ENCODE measurements around the gene KRTAP4-16. TPM values are rescaled to one million over a fixed set of nuclear protein-coding genes. Genes with fewer than 3 reads are reported as not detected.
"Not testable (repeated sequence)": the region's sequence is repeated elsewhere in the genome, so short reads cannot be mapped to it uniquely, and the experiment has no call there.

KRTAP4-16 gene
- total and polyA plus RNA-seq, 7 donors = not detected

DNA sequence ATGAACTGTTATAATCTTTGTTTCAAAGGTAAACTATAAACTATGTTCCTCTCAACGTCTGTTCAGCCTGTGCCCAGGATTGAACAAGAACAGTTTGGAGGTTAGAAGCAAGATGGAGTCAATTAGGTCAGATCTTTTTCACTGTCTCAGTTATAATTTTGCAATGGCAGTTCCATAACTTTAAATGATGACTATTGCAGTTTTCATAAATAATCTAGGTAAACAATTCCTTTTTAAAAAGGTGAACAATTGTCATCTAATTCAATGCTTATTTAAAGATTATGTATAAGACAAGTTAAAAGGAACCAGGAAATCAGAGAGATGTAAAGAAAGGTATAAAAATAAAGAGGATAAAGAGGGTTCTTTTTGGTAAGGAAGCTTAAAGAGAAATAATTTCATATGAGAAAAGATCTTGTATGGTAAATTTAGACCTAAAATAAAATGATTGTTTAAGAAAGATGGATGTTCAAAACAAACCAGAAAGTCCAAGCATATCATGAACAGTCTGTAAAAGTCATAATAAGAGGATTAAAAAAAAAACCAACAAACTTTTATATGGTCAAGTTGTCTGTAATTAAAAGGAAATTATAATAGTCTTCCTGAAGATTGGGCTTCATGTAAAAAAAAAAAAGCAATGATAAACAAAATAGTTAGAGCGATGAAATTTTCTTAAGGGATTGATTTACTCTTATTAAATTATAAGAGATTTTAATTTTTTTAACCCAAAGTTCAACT lies 9.3 kb upstream of the KRTAP4-16 start:
- no peaks in the 10 kb centered on the region for H3K36me3 ChIP-seq (ENCODE audit: insufficient read depth in 1 of 2, low read depth in 1 of 2)
- 75 to 90% (median 79%) methylated on average over 2 of the region's 2 CpGs for WGBS, 3 donors
- intact Hi-C loops (cut with DNase I) = no loop called here

DNA sequence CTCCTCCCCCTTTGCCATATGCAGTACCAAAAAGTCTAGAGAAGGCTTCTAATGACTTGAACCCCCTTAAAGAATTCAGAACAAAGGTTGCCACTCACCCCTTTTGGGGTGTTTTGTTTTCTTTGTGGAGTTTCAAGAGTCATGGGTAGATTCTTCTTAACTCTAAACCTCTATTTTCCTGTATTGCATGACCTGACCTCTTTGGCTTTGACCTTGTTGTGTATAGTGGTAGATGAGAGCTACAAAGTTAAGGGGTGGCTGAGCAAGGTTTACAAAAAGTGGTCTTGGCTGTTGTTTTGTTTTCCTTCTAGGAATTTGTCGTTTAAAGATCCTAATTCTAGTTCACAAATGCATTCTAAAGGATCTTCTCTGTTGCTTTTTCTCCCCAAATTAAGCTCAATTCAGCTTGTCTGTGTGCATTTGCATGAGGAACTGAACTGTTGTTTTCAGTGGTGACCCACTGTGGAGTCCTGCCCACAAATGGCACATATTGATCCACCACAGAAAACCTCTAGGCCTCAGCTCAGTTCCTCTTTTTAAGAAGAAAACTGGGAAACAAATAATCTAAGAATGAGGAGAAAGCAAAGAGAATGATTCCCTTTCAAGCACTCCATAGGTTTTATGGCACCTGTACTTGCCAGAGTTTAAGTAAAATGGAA lies 6.8 kb upstream of the KRTAP4-16 start:
- H3K4me1 ChIP-seq; H3K9me3 ChIP-seq; ATAC-seq; H3K27ac ChIP-seq; H3K4me3 ChIP-seq; DNase-seq; H3K36me3 ChIP-seq (ENCODE audit: insufficient read depth in 1 of 2, low read depth in 1 of 2); intact Hi-C loops (cut with DNase I): not testable (repeated sequence)
- 0 to 36% (median 31%) methylated on average over 1 of the region's 1 CpG for WGBS, 3 donors
- peaks cover 0 to 13% (median 0%) of the 10 kb centered on the region in 3 donors for H3K27me3 ChIP-seq (ENCODE audit: insufficient read depth in 3 of 3, low read length in 2 of 3)

More for the DNA sequence above, 9.3 kb upstream of the KRTAP4-16 start:
- Histone ChIP-seq H3K4me3 (no peak overlapping the region), H3K27me3 (ENCODE audit: insufficient read depth in 3 of 3, low read length in 2 of 3) (peaks cover 0 to 10% (median 0%) of the 10 kb centered on the region in 3 donors), H3K4me1 (no peaks in the 10 kb centered on the region), H3K27ac (no peak overlapping the region), H3K9me3 (no peaks in the 10 kb centered on the region)
- TF ChIP-seq, protein P1, sequence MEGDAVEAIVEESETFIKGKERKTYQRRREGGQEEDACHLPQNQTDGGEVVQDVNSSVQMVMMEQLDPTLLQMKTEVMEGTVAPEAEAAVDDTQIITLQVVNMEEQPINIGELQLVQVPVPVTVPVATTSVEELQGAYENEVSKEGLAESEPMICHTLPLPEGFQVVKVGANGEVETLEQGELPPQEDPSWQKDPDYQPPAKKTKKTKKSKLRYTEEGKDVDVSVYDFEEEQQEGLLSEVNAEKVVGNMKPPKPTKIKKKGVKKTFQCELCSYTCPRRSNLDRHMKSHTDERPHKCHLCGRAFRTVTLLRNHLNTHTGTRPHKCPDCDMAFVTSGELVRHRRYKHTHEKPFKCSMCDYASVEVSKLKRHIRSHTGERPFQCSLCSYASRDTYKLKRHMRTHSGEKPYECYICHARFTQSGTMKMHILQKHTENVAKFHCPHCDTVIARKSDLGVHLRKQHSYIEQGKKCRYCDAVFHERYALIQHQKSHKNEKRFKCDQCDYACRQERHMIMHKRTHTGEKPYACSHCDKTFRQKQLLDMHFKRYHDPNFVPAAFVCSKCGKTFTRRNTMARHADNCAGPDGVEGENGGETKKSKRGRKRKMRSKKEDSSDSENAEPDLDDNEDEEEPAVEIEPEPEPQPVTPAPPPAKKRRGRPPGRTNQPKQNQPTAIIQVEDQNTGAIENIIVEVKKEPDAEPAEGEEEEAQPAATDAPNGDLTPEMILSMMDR (IDR thresholded peaks at IDR 0.05) = no peak
- DNase-seq (no peak), ATAC-seq (no peak)

GRCh38 chr17:41107941-41108450 lies 6.0 kb upstream of the KRTAP4-16 start:
- intact Hi-C loops (cut with DNase I) = no loop called here
- DNase-seq = no peak
- ATAC-seq = no peak
- Histone ChIP-seq H3K9me3 (no peaks in the 10 kb centered on the region), H3K4me1 (no peaks in the 10 kb centered on the region), H3K27ac (no peak overlapping the region), H3K27me3 (ENCODE audit: insufficient read depth in 3 of 3, low read length in 2 of 3) (peaks cover 0 to 19% (median 0%) of the 10 kb centered on the region in 3 donors), H3K36me3 (ENCODE audit: insufficient read depth in 1 of 2, low read depth in 1 of 2) (no peaks in the 10 kb centered on the region), H3K4me3 (no peak overlapping the region)
- 54 to 68% (median 67%) methylated on average over 1 of the region's 1 CpG for WGBS, 3 donors
- TF ChIP-seq, protein P1 (IDR thresholded peaks at IDR 0.05) = no peak

GRCh38 chr17:41105347-41105746 lies 3.3 kb upstream of the KRTAP4-16 start, which contains the start of gene KRTAP4-9:
Gene KRTAP4-9, plus strand, starts transcription at chr17:41105389. Its CDS starts 0 bp downstream, at chr17:41105389.
- H3K4me3 ChIP-seq; H3K27ac ChIP-seq; H3K9me3 ChIP-seq; intact Hi-C loops (cut with DNase I); DNase-seq; H3K4me1 ChIP-seq; H3K36me3 ChIP-seq (ENCODE audit: insufficient read depth in 1 of 2, low read depth in 1 of 2); ATAC-seq: not testable (repeated sequence)
- H3K27me3 ChIP-seq (ENCODE audit: insufficient read depth in 3 of 3, low read length in 2 of 3) = peaks cover 0 to 19% (median 0%) of the 10 kb centered on the region in 3 donors
- WGBS, 3 donors = 50 to 60% (median 58%) methylated on average over 5 to 10 of the region's 10 CpGs

DNA sequence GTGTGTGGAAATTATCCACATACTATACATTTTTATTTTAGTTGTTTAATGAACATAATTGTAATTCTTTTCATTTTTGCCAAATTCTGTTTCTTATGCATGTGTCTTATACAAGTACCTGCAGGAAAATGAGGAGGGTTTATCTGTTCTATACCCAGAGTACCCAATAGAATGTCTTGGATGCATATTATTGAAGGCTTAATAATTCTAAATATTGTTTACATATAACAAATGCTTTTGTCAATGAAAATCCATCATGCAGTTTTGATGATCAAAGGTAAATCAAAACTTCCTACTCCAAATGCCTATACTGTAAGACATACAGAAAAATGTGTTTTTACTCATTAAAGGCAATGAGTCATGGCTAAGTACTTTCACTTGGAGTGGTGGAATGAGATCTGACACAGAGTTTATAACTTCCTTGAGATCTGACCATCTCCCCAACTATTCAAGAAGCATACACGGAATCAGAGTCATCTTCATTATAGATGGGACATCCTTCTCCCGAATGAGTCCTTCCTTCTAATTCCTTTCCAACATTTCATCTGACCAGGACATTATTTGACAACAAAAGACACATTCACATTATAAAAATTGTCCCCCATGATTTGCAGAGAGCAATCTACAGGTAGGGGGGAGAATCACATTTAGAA lies 2.5 kb upstream of the KRTAP4-16 start:
- H3K36me3 ChIP-seq (ENCODE audit: insufficient read depth in 1 of 2, low read depth in 1 of 2); DNase-seq; H3K4me3 ChIP-seq; H3K9me3 ChIP-seq; intact Hi-C loops (cut with DNase I); H3K4me1 ChIP-seq; H3K27ac ChIP-seq; ATAC-seq: not testable (repeated sequence)
- 73 to 88% (median 79%) methylated on average over 2 of the region's 2 CpGs for WGBS, 3 donors
- peaks cover 0 to 19% (median 0%) of the 10 kb centered on the region in 3 donors for H3K27me3 ChIP-seq (ENCODE audit: insufficient read depth in 3 of 3, low read length in 2 of 3)
